Prostate gland (tissue), 2 donors: ENCODE measurements around the gene KRTAP10-2.

Experiments used
- CTCF ChIP-seq, 4 experiments: fragments of 200-600 bp in 2 of 4; fragments of 450-650 bp in 2 of 4; sonication (generic) in 2 of 4; IDR thresholded peaks; 1 replicate in 3 of 4; 2 replicates in 1 of 4; pipeline ENCODE4 v1.5.1; 2016 to 2019; ENCODE audit warnings: antibody characterized with exemption in 4 of 4, mild to moderate bottlenecking in 2 of 4, moderate library complexity in 2 of 4
- POLR2A ChIP-seq: fragments of 450-650 bp; IDR thresholded peaks from one replicate; pipeline ENCODE4 v1.6.1; 2016; ENCODE audit warnings: antibody characterized with exemption, mild to moderate bottlenecking

DNA sequence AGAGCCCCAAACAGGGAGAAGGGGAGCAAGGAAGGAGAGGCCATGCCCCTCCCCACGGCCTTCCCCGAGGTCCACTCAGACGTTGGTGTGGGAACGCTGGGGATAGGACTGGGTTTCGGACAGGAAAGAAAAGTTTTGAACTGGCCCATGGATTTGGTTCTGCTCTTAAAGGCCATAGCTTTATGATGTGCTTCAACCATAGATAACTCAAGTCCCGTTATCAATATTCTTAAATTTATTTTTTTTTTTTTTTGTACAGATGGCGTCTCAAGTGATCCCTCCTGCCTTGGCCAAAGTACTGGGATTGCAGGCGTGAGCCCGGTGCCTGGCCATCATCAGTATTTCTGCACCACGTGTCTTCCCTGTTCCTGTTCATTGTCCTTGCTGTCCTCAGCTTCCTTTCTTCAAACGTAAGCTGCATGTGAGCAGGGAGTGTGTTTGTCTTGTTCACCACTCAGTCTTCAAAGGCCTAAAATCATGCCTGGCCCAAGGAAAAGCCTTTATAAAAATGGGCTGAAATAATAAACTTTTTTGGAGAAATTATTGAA, 10.5 kb downstream of the KRTAP10-2 start:
- TF ChIP-seq CTCF (IDR thresholded peaks at IDR 0.05) = no peak
- TF ChIP-seq POLR2A = no peak
